Glutamatergic neuron (in vitro differentiated cells): Measurements from ENCODE around the gene PMS1. TPM values are rescaled to one million over a fixed set of nuclear protein-coding genes. Genes with fewer than 3 reads are reported as not detected.

Source experiments
- DNase-seq: peaks from one replicate; pipeline ENCODE4 v3.0.0; 2022
- H3K27ac Mint-ChIP-seq: one replicate; pipeline ENCODE4 v1.8.0; 2020; ENCODE audit warnings: mild to moderate bottlenecking, mixed read lengths, inconsistent platforms; ENCODE audit not compliant: unreplicated experiment
- H3K27me3 Mint-ChIP-seq: one replicate; pipeline ENCODE4 v1.8.0; 2020; ENCODE audit warnings: mild to moderate bottlenecking, moderate library complexity, mixed read lengths, inconsistent platforms; ENCODE audit not compliant: unreplicated experiment
- H3K36me3 Mint-ChIP-seq: one replicate; pipeline ENCODE4 v1.8.0; 2020; ENCODE audit warnings: mild to moderate bottlenecking, mixed read lengths, inconsistent platforms; ENCODE audit not compliant: unreplicated experiment
- H3K4me1 Mint-ChIP-seq: one replicate; pipeline ENCODE4 v1.8.0; 2020; ENCODE audit warnings: mild to moderate bottlenecking, low read depth, mixed read lengths, inconsistent platforms; ENCODE audit not compliant: unreplicated experiment
- H3K4me3 Mint-ChIP-seq: one replicate; pipeline ENCODE4 v1.8.0; 2020; ENCODE audit warnings: mild to moderate bottlenecking, mixed read lengths, inconsistent platforms; ENCODE audit not compliant: unreplicated experiment
- H3K9me3 Mint-ChIP-seq: one replicate; pipeline ENCODE4 v1.8.0; 2020; ENCODE audit warnings: mild to moderate bottlenecking, moderate library complexity, mixed read lengths, inconsistent platforms; ENCODE audit not compliant: unreplicated experiment
- CTCF ChIP-seq: fragments of 200-600 bp; sonication (generic); IDR thresholded peaks from one replicate; pipeline ENCODE4 v1.5.0; 2021; ENCODE audit not compliant: partially characterized antibody, unreplicated experiment
- total RNA-seq: library from RNA; stranded (reverse); fragmentation: NEBNext Ultra II Directional; extraction: Animal tissue kit (Norgen Biotek cat#: 25700); gene quantifications from one replicate; pipeline ENCODE4 v1.2.1, GENCODE V29; 2021; ENCODE audit not compliant: unreplicated experiment

Gene PMS1
- total RNA-seq, 1 donor from 2014 or later = 45.0 TPM

DNA sequence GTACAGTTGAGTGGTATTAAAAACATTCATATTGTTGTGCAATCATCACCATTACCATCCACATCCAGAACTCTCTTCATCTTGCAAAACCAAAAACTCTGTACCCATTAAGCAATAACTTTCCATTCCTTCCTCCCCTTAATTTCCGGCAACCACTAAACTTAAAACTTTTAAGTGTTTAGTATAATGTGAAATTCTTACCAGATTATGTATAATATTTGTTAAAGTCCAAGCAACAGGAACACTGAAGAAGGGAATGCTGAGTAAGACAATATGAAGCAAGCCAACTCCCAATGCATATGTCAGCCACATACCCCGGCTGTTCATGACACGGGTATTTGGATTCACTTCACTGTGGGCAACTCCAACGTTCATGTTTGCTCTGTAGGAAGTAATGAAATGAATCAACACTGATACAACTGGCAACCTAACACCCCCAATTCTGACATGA lies 2.0 kb upstream of the PMS1 start:
- TF ChIP-seq CTCF = no peak
- Mint-ChIP-seq H3K9me3 (peaks cover 2% of the 10 kb centered on the region), H3K27me3 (no peaks in the 10 kb centered on the region), H3K36me3 (no peaks in the 10 kb centered on the region), H3K4me3 (peak overlapping the region; percentile 96), H3K27ac (peak overlapping the region; percentile 54), H3K4me1 (peaks cover 17% of the 10 kb centered on the region)
- no peak for DNase-seq

DNA sequence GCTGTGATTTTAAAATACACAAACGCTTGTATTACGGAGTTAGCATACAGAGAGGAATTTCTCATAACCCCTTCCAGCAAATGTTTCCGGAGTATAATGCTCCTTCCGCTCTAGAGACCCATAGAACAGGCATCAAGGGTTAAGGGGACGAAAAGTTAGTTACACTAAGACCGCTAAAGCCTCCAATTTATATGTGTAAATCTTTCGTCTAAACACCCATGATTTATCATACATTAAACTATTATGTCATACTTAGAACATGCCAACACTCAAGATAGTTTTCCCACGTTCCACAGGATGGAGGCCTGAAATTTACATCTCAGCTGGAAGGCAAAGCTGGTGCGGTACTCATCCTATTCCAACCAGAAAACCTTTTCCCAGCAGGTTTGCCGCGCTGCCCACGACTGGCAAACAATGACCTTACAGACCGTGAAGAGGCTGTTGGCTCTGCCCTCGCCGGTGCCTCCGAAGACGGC lies 761 bp upstream of the PMS1 start:
- H3K4me3 Mint-ChIP-seq = peak overlapping the region; percentile 96
- peaks cover 17% of the 10 kb centered on the region for H3K4me1 Mint-ChIP-seq
- H3K36me3 Mint-ChIP-seq = no peaks in the 10 kb centered on the region
- no peak for DNase-seq
- H3K27ac Mint-ChIP-seq = peak overlapping the region; percentile 82
- peaks cover 2% of the 10 kb centered on the region for H3K9me3 Mint-ChIP-seq
- no peaks in the 10 kb centered on the region for H3K27me3 Mint-ChIP-seq
- no peak for TF ChIP-seq CTCF

DNA sequence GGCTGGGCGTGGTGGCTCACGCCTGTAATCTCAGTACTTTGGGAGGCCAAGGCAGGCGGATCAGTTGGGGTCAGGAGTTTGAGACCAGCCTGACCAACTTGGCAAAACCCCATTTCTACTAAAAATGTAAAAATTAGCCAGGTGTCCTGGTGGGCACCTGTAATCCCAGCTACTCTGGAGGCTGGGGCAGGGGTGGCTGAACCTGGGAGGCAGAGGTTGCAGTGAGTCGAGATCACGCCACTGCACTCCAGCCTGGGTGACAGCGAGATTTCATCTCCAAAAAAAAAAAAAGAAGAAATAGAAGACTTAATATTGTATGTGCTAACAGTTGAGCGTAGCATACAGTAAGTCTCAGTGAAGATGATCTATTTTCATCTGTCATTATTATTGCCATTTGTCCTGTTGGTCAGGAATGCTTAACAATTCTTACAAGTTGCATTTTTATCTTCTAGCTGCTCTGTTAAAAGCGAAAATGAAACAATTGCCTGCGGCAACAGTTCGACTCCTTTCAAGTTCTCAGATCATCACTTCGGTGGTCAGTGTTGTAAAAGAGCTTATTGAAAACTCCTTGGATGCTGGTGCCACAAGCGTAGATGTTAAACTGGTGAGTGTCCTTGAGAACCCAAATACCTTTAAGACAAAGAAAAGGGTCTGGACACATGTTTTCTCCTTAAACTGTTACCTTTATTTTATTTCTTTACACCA lies 7.2 kb downstream of the PMS1 start:
- Mint-ChIP-seq H3K4me1 (no peaks in the 10 kb centered on the region), H3K4me3 (no peak overlapping the region), H3K9me3 (no peaks in the 10 kb centered on the region), H3K27ac (no peak overlapping the region), H3K27me3 (no peaks in the 10 kb centered on the region), H3K36me3 (no peaks in the 10 kb centered on the region)
- TF ChIP-seq CTCF = no peak
- DNase-seq = no peak

DNA sequence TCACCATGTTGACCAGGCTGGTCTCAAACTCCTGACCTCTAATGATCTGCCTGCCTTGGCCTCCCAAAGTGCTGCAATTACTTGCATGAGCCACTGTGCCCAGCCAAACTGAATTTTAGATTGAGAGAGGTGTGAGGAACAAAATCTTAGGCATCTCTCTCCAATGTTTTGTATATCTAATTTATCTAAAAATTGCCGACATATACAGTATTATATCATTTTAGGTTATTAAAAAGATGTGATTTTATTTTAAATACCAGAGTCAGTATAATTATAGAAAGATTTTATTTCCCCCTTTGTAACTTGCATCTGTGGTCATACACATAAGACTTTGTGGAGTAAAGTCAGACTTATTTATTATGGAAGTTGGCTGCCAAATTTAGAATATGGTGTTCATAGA lies 10.1 kb downstream of the PMS1 start:
- Mint-ChIP-seq H3K9me3 (no peaks in the 10 kb centered on the region), H3K36me3 (no peaks in the 10 kb centered on the region), H3K4me3 (no peak overlapping the region), H3K4me1 (no peaks in the 10 kb centered on the region), H3K27me3 (no peaks in the 10 kb centered on the region), H3K27ac (no peak overlapping the region)
- DNase-seq = no peak
- no peak for TF ChIP-seq CTCF

- H3K27ac Mint-ChIP-seq = no peak overlapping the region
- TF ChIP-seq CTCF = no peak
- no peak overlapping the region for H3K4me3 Mint-ChIP-seq
- H3K4me1 Mint-ChIP-seq = no peaks in the 10 kb centered on the region
- DNase-seq = no peak
- H3K27me3 Mint-ChIP-seq = no peaks in the 10 kb centered on the region
- no peaks in the 10 kb centered on the region for H3K9me3 Mint-ChIP-seq
- no peaks in the 10 kb centered on the region for H3K36me3 Mint-ChIP-seq
These were observed 13.7 kb downstream of the PMS1 start for GRCh38 chr2:189797902-189798301.
